Coronary artery (tissue), 2 donors: ENCODE data around the gene DNAJB9.

Source experiments
- DNase-seq: peaks from one replicate; pipeline ENCODE4 v3.0.0-alpha.2; 2017; ENCODE audit warnings: low spot score
- H3K27ac ChIP-seq, 2 donors: fragments of 200-600 bp; sonication (generic); one replicate each; pipeline ENCODE4 v1.5.1; 2016 to 2019
- H3K4me3 ChIP-seq: fragments of 200-600 bp; sonication (generic); 2 replicates; pipeline ENCODE4 v1.5.1; 2016; ENCODE audit warnings: mild to moderate bottlenecking, moderate library complexity
- TF ChIP-seq, protein P1 (sequence below): fragments of 200-600 bp; sonication (generic); IDR thresholded peaks from one replicate; pipeline ENCODE4 v1.5.1; 2019; ENCODE audit warnings: antibody characterized with exemption

The DNAJB9 gene

GRCh38 chr7:108585843-108586242 is 16.2 kb downstream of the DNAJB9 start:
- no peak overlapping the region for H3K4me3 ChIP-seq
- no peak for DNase-seq
- no peak overlapping the region for H3K27ac ChIP-seq
- TF ChIP-seq, protein P1, sequence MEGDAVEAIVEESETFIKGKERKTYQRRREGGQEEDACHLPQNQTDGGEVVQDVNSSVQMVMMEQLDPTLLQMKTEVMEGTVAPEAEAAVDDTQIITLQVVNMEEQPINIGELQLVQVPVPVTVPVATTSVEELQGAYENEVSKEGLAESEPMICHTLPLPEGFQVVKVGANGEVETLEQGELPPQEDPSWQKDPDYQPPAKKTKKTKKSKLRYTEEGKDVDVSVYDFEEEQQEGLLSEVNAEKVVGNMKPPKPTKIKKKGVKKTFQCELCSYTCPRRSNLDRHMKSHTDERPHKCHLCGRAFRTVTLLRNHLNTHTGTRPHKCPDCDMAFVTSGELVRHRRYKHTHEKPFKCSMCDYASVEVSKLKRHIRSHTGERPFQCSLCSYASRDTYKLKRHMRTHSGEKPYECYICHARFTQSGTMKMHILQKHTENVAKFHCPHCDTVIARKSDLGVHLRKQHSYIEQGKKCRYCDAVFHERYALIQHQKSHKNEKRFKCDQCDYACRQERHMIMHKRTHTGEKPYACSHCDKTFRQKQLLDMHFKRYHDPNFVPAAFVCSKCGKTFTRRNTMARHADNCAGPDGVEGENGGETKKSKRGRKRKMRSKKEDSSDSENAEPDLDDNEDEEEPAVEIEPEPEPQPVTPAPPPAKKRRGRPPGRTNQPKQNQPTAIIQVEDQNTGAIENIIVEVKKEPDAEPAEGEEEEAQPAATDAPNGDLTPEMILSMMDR = no peak

- TF ChIP-seq, protein P1 = no peak
- no peak overlapping the region for H3K4me3 ChIP-seq
- DNase-seq = no peak
- H3K27ac ChIP-seq = no peak overlapping the region
Observed at GRCh38 chr7:108586274-108586710, 16.6 kb downstream of the DNAJB9 start.

- TF ChIP-seq, protein P1 = no peak
- H3K4me3 ChIP-seq = no peak overlapping the region
- no peak overlapping the region for H3K27ac ChIP-seq
- no peak for DNase-seq
Observed at GRCh38 chr7:108589199-108589598, 19.5 kb downstream of the DNAJB9 start.

GRCh38 chr7:108589874-108590273 is 20.2 kb downstream of the DNAJB9 start:
- TF ChIP-seq, protein P1 = no peak
- H3K27ac ChIP-seq = no peak overlapping the region
- H3K4me3 ChIP-seq = no peak overlapping the region
- DNase-seq = no peak

DNA sequence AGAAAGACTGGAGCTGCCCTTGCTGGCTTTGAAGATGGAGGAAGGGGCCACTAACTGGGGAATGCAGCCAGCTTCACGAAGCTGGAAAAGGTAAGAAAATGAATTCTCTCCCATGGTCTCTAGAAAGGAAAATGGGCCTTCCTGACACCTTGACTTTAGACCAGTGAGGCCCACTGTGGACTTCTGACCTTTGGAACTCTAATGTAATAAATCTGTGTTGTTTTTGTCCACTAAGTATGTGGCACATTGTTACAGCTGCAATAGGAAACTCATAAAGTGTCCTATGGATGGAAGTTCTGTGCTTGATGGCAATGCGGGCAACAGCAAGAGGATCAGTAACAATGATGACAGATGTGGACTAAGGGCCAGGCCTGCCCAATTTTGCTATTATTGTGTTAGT is 20.9 kb downstream of the DNAJB9 start:
- TF ChIP-seq, protein P1 = no peak
- Histone ChIP-seq H3K27ac (no peak overlapping the region), H3K4me3 (no peak overlapping the region)
- DNase-seq = no peak

GRCh38 chr7:108592646-108593201 is 23.1 kb downstream of the DNAJB9 start:
- DNase-seq = no peak
- Histone ChIP-seq H3K27ac (no peak overlapping the region), H3K4me3 (no peak overlapping the region)
- TF ChIP-seq, protein P1 = no peak

DNA sequence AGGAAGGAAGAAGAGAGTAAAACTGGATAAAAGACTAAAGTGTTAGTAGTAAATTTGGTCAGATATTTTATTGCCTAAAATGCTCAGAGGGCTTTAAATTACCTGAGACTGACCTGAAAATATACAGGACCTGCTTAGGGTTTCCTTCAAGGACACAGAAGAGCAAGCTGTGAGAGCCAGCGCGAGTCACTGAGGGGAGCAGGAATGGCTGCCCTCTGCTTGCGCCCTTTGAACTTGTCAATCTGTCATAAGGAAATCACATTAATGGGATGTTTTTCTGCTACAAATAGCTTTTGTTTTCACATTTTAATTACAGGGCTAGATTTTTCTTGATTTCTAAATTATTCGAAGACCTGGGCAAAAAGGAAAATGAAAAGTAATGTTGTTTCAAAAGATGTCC is 26.9 kb downstream of the DNAJB9 start:
- DNase-seq = no peak

More for the DNA sequence above, 26.9 kb downstream of the DNAJB9 start:
- TF ChIP-seq, protein P1 = no peak
- Histone ChIP-seq H3K4me3 (no peak overlapping the region), H3K27ac (no peak overlapping the region)
